ENCODE results near the gene EML6.

The EML6 gene

GRCh38 chr2:54708584-54709335, 14.7 kb upstream of the EML6 start:
- no peak for DNase-seq

- DNase-seq: no peak
Measured at GRCh38 chr2:54709336-54709809, 14.1 kb upstream of the EML6 start.

- DNase-seq: no peak
Measured at GRCh38 chr2:54710216-54710615, 13.2 kb upstream of the EML6 start.

- no peak for DNase-seq
Measured at GRCh38 chr2:54712516-54712915, 10.9 kb upstream of the EML6 start.

GRCh38 chr2:54714996-54715395, 8.5 kb upstream of the EML6 start:
- DNase-seq: no peak

- no peak for DNase-seq
Measured at GRCh38 chr2:54716375-54716774, 7.1 kb upstream of the EML6 start.

GRCh38 chr2:54720563-54720962, 2.9 kb upstream of the EML6 start:
- DNase-seq: no peak

GRCh38 chr2:54722641-54723040, 821 bp upstream of the EML6 start:
- DNase-seq: no peak

GRCh38 chr2:54723996-54724559, 616 bp downstream of the EML6 start:
- DNase-seq: no peak

GRCh38 chr2:54724560-54725342, 1.3 kb downstream of the EML6 start:
- DNase-seq: no peak

- DNase-seq: no peak
Measured at GRCh38 chr2:54725343-54726099, 2.1 kb downstream of the EML6 start.

GRCh38 chr2:54726431-54726830, 3.0 kb downstream of the EML6 start:
- no peak for DNase-seq

GRCh38 chr2:54726940-54727339, 3.5 kb downstream of the EML6 start:
- DNase-seq: no peak

GRCh38 chr2:54728669-54729120, 5.2 kb downstream of the EML6 start:
- DNase-seq: no peak

GRCh38 chr2:54735636-54736035, 12.2 kb downstream of the EML6 start:
- DNase-seq: no peak

- DNase-seq: no peak
Measured at GRCh38 chr2:54738281-54738680, 14.8 kb downstream of the EML6 start.

GRCh38 chr2:54740333-54740732, 16.9 kb downstream of the EML6 start:
- no peak for DNase-seq

- DNase-seq: no peak
Measured at GRCh38 chr2:54741250-54741649, 17.8 kb downstream of the EML6 start.

- DNase-seq: no peak
Measured at GRCh38 chr2:54750040-54750439, 26.6 kb downstream of the EML6 start.

- DNase-seq: no peak
Measured at GRCh38 chr2:54752439-54752838, 29.0 kb downstream of the EML6 start.

- DNase-seq: no peak
Measured at GRCh38 chr2:54755641-54756326, 32.3 kb downstream of the EML6 start.

- no peak for DNase-seq
Measured at GRCh38 chr2:54757500-54757899, 34.0 kb downstream of the EML6 start.
